ENCODE results near the gene EXOC3L1. TPM values are rescaled to one million over a fixed set of nuclear protein-coding genes. Genes with fewer than 3 reads are reported as not detected.

EXOC3L1 gene
- total RNA-seq, 1 donor from 2014 or later: 3.9 TPM

- no peak for TF ChIP-seq CTCF (IDR thresholded peaks at IDR 0.05; ENCODE audit: borderline replicate concordance)
- Histone ChIP-seq H3K27me3 (ENCODE audit: low read depth) (peaks cover 12% of the 10 kb centered on the region), H3K36me3 (peaks cover 16% of the 10 kb centered on the region), H3K4me3 (peak overlapping the region; percentile 75), H3K27ac (replicated peaks) (peak overlapping the region; percentile 82), H3K4me1 (peaks cover 34% of the 10 kb centered on the region), H3K9me3 (replicated peaks) (no peaks in the 10 kb centered on the region)
- intact Hi-C loops (cut with micrococcal nuclease): loop anchor here (5.0 kb wide), 1 partner anchor 174 kb away; no protein-coding TSS in a partner anchor
- no peak for DNase-seq
Observed at GRCh38 chr16:67151431-67152097, 38.4 kb downstream of the EXOC3L1 start.

- Histone ChIP-seq H3K27me3 (ENCODE audit: low read depth) (peaks cover 12% of the 10 kb centered on the region), H3K27ac (replicated peaks) (peak within 1 kb of the TSS; percentile 82), H3K36me3 (peaks cover 22% of the 10 kb centered on the region), H3K4me1 (peaks cover 34% of the 10 kb centered on the region), H3K9me3 (replicated peaks) (no peaks in the 10 kb centered on the region), H3K4me3 (peak within 1 kb of the TSS; percentile 75)
- no peak for TF ChIP-seq CTCF (IDR thresholded peaks at IDR 0.05; ENCODE audit: borderline replicate concordance)
- DNase-seq: peak; percentile 82
- intact Hi-C loops (cut with micrococcal nuclease): loop anchor here (5.0 kb wide), 1 partner anchor 174 kb away; no protein-coding TSS in a partner anchor
Observed at GRCh38 chr16:67150833-67151396, 39.0 kb downstream of the EXOC3L1 start, which contains the start of gene B3GNT9. Gene B3GNT9 (minus strand): TSS chr16:67150998. CDS start chr16:67150485, 513 bp downstream.

- H3K36me3 ChIP-seq: peaks cover 29% of the 10 kb centered on the region
- intact Hi-C loops (cut with micrococcal nuclease): loop anchor here (5.0 kb wide), 1 partner anchor 173 kb away; no protein-coding TSS in a partner anchor
- no peak for TF ChIP-seq CTCF (IDR thresholded peaks at IDR 0.05; ENCODE audit: borderline replicate concordance)
- peak overlapping the region; percentile 75 for H3K4me3 ChIP-seq
- peaks cover 28% of the 10 kb centered on the region for H3K4me1 ChIP-seq
- H3K27me3 ChIP-seq (ENCODE audit: low read depth): peaks cover 12% of the 10 kb centered on the region
- DNase-seq: peak; percentile 56
- peak overlapping the region; percentile 82 for H3K27ac ChIP-seq (replicated peaks)
- H3K9me3 ChIP-seq (replicated peaks): no peaks in the 10 kb centered on the region
Observed at GRCh38 chr16:67150047-67150832, 39.7 kb downstream of the EXOC3L1 start.

- Histone ChIP-seq H3K4me1 (peaks cover 20% of the 10 kb centered on the region), H3K27me3 (ENCODE audit: low read depth) (peaks cover 12% of the 10 kb centered on the region), H3K4me3 (peak overlapping the region; percentile 75), H3K9me3 (replicated peaks) (no peaks in the 10 kb centered on the region), H3K36me3 (peaks cover 37% of the 10 kb centered on the region), H3K27ac (replicated peaks) (peak overlapping the region; percentile 82)
- intact Hi-C loops (cut with micrococcal nuclease): loop anchor here (5.0 kb wide), 1 partner anchor 172 kb away; no protein-coding TSS in a partner anchor
- DNase-seq: no peak
- no peak for TF ChIP-seq CTCF (IDR thresholded peaks at IDR 0.05; ENCODE audit: borderline replicate concordance)
Observed at GRCh38 chr16:67149276-67150046, 40.5 kb downstream of the EXOC3L1 start.

Measured in left ventricle myocardium inferior (tissue), 1 donor.